GM12872 (cell line): ENCODE results near the gene RAB8A.

Source experiments
- CTCF ChIP-seq: IDR thresholded peaks from 3 replicates; pipeline ENCODE4 v1.5.1; 2011; ENCODE audit warnings: low read depth, mild to moderate bottlenecking, low read length, moderate library complexity; ENCODE audit not compliant: insufficient read depth

Gene RAB8A

GRCh38 chr19:16075430-16076153 lies 36.1 kb upstream of the RAB8A start:
- no peak for TF ChIP-seq CTCF

GRCh38 chr19:16076154-16076957 lies 35.3 kb upstream of the RAB8A start, which contains the start of gene TPM4:
TPM4 (plus strand) TSS chr19:16076495; CDS start chr19:16076566, 71 bp downstream.
- TF ChIP-seq CTCF: no peak

GRCh38 chr19:16076958-16077611 lies 34.6 kb upstream of the RAB8A start:
- no peak for TF ChIP-seq CTCF

GRCh38 chr19:16077984-16078758 lies 33.5 kb upstream of the RAB8A start:
- TF ChIP-seq CTCF: no peak

GRCh38 chr19:16078759-16079707 lies 32.7 kb upstream of the RAB8A start:
- no peak for TF ChIP-seq CTCF

- TF ChIP-seq CTCF: no peak
Observed at GRCh38 chr19:16084067-16084685, 27.5 kb upstream of the RAB8A start.
